Measurements from ENCODE around the gene IGF2R. TPM values are rescaled to one million over a fixed set of nuclear protein-coding genes. Genes with fewer than 3 reads are reported as not detected.
A peak's percentile ranks its signal among the peaks of the same experiment; 100 is the strongest.

Gene IGF2R
- total and polyA plus RNA-seq, 9 donors = 29.3 to 116 (median 49.2) TPM

- intact Hi-C loops (cut with DNase I) = no loop called here
- peak; percentile 22 to 55 (median 35) for DNase-seq
- WGBS, 3 donors = 39 to 47% (median 44%) methylated on average over 8 of the region's 8 CpGs
- no peaks in the 10 kb centered on the region for H3K36me3 ChIP-seq
- no peaks in the 10 kb centered on the region for H3K9me3 ChIP-seq
- H3K27me3 ChIP-seq = no peaks in the 10 kb centered on the region
- no peak overlapping the region for H3K4me3 ChIP-seq
- TF ChIP-seq POLR2A (IDR thresholded peaks at IDR 0.05) = no peak
- TF ChIP-seq EP300 (IDR thresholded peaks at IDR 0.05) = no peak
- no peak for TF ChIP-seq CTCF (IDR thresholded peaks at IDR 0.05)
- peaks cover 8% of the 10 kb centered on the region for H3K4me1 ChIP-seq (ENCODE audit: insufficient read depth)
- H3K27ac ChIP-seq = no peak overlapping the region
These were observed 39.1 kb upstream of the IGF2R start for GRCh38 chr6:159929819-159930218.

- no peaks in the 10 kb centered on the region for H3K9me3 ChIP-seq
- H3K36me3 ChIP-seq = no peaks in the 10 kb centered on the region
- WGBS, 3 donors = 92 to 96% (median 93%) methylated on average over 3 of the region's 3 CpGs
- TF ChIP-seq CTCF (IDR thresholded peaks at IDR 0.05) = no peak
- TF ChIP-seq EP300 (IDR thresholded peaks at IDR 0.05) = no peak
- TF ChIP-seq POLR2A (IDR thresholded peaks at IDR 0.05) = no peak
- intact Hi-C loops (cut with DNase I) = no loop called here
- H3K27ac ChIP-seq = no peak overlapping the region
- peaks cover 10% of the 10 kb centered on the region for H3K4me1 ChIP-seq (ENCODE audit: insufficient read depth)
- no peak for DNase-seq
- no peak overlapping the region for H3K4me3 ChIP-seq
- no peaks in the 10 kb centered on the region for H3K27me3 ChIP-seq
These were observed 37.8 kb upstream of the IGF2R start for GRCh38 chr6:159931112-159931511.

GRCh38 chr6:159931846-159932245 is 37.0 kb upstream of the IGF2R start:
- no peak overlapping the region for H3K27ac ChIP-seq
- H3K4me3 ChIP-seq = no peak overlapping the region
- peaks cover 10% of the 10 kb centered on the region for H3K4me1 ChIP-seq (ENCODE audit: insufficient read depth)
- no peak for DNase-seq
- intact Hi-C loops (cut with DNase I) = no loop called here
- H3K9me3 ChIP-seq = no peaks in the 10 kb centered on the region
- WGBS, 3 donors = 41 to 55% (median 49%) methylated on average over 4 of the region's 4 CpGs
- TF ChIP-seq EP300 (IDR thresholded peaks at IDR 0.05) (no peak), POLR2A (IDR thresholded peaks at IDR 0.05) (no peak), CTCF (IDR thresholded peaks at IDR 0.05) (no peak)
- no peaks in the 10 kb centered on the region for H3K27me3 ChIP-seq
- H3K36me3 ChIP-seq = no peaks in the 10 kb centered on the region

GRCh38 chr6:159933077-159933476 is 35.8 kb upstream of the IGF2R start:
- 91 to 97% (median 93%) methylated on average over 1 of the region's 1 CpG for WGBS, 3 donors
- intact Hi-C loops (cut with DNase I) = no loop called here
- Histone ChIP-seq H3K4me3 (no peak overlapping the region), H3K27ac (no peak overlapping the region), H3K36me3 (no peaks in the 10 kb centered on the region), H3K27me3 (no peaks in the 10 kb centered on the region), H3K9me3 (no peaks in the 10 kb centered on the region), H3K4me1 (ENCODE audit: insufficient read depth) (peaks cover 10% of the 10 kb centered on the region)
- DNase-seq = peak in 1 of 5 donors; percentile 35
- TF ChIP-seq EP300 (IDR thresholded peaks at IDR 0.05) = no peak
- TF ChIP-seq CTCF (IDR thresholded peaks at IDR 0.05) = no peak
- no peak for TF ChIP-seq POLR2A (IDR thresholded peaks at IDR 0.05)
